Measurements from ENCODE around the gene FAF1. TPM values are rescaled to one million over a fixed set of nuclear protein-coding genes. Genes with fewer than 3 reads are reported as not detected.

The FAF1 gene
- total and polyA plus RNA-seq, 4 donors: 8.6 to 45.0 (median 18.2) TPM

DNA sequence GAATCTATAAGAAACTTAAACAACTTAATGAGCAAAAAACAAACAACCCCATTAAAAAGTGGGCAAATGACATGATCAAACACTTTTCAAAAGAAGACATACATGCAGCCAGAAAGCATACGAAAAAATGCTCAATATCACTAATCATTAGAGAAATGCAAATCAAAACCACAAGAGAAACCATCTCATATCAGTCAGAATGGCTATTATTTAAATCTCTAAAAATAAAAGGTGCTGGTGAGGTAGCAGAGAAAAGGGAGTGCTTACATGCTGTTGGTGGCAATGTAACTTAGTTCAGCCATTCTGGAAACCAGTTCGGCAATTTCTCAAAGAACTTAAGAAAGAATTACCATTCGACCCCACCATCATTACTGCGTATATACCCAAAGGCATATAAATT lies 147.7 kb downstream of the FAF1 start (continued):
- TF ChIP-seq CTCF (IDR thresholded peaks at IDR 0.05; ENCODE audit: low read depth, low read length, missing input control): no peak
- no peak for TF ChIP-seq MAX (IDR thresholded peaks at IDR 0.05)
- no peak for TF ChIP-seq YY1 (IDR thresholded peaks at IDR 0.05)
- TF ChIP-seq FOXA1 (IDR thresholded peaks at IDR 0.05): no peak
- no peak for TF ChIP-seq RXRA (IDR thresholded peaks at IDR 0.05)

DNA sequence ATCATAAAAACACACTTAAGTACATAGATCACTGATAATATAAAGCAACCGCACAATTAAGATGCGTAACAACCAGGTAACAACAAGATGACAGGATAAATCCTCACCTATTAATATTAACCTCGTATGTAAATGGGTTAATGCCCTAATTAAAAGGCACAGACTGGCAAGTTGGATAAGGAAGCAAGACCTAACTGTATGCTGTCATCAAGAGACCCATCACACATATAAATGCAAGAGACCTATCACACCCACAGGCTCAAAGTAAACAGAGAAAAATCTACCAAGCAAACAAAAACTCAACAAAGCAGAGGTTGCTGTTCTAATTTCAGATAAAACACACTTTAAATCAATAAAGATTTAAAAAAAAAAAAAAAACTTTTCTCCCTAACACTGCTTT lies 151.8 kb downstream of the FAF1 start:
- no peaks in the 10 kb centered on the region for H3K27me3 ChIP-seq (ENCODE audit: control insufficient read depth in 4 of 4, insufficient read depth in 4 of 4, low read length in 3 of 4)
- H3K36me3 ChIP-seq (ENCODE audit: control insufficient read depth in 4 of 4, insufficient read depth in 3 of 4, low read depth in 1 of 4, low read length in 3 of 4): no peaks in the 10 kb centered on the region
- no peak overlapping the region for H3K27ac ChIP-seq (ENCODE audit: low read depth in 1 of 2, low read length in 2 of 2)
- H3K9me3 ChIP-seq (ENCODE audit: control insufficient read depth in 4 of 4, low read length in 3 of 4): no peaks in the 10 kb centered on the region
- over 99% methylated on average over 3 of the region's 3 CpGs for WGBS
- no peak for DNase-seq (ENCODE audit: low spot score)
- H3K4me1 ChIP-seq (ENCODE audit: control insufficient read depth in 4 of 4, insufficient read depth in 4 of 4, low read length in 3 of 4): peaks cover 0 to 11% (median 2%) of the 10 kb centered on the region in 4 donors
- TF ChIP-seq, protein P1, sequence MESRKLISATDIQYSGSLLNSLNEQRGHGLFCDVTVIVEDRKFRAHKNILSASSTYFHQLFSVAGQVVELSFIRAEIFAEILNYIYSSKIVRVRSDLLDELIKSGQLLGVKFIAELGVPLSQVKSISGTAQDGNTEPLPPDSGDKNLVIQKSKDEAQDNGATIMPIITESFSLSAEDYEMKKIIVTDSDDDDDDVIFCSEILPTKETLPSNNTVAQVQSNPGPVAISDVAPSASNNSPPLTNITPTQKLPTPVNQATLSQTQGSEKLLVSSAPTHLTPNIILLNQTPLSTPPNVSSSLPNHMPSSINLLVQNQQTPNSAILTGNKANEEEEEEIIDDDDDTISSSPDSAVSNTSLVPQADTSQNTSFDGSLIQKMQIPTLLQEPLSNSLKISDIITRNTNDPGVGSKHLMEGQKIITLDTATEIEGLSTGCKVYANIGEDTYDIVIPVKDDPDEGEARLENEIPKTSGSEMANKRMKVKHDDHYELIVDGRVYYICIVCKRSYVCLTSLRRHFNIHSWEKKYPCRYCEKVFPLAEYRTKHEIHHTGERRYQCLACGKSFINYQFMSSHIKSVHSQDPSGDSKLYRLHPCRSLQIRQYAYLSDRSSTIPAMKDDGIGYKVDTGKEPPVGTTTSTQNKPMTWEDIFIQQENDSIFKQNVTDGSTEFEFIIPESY (IDR thresholded peaks at IDR 0.05): no peak
- TF ChIP-seq, protein P2, sequence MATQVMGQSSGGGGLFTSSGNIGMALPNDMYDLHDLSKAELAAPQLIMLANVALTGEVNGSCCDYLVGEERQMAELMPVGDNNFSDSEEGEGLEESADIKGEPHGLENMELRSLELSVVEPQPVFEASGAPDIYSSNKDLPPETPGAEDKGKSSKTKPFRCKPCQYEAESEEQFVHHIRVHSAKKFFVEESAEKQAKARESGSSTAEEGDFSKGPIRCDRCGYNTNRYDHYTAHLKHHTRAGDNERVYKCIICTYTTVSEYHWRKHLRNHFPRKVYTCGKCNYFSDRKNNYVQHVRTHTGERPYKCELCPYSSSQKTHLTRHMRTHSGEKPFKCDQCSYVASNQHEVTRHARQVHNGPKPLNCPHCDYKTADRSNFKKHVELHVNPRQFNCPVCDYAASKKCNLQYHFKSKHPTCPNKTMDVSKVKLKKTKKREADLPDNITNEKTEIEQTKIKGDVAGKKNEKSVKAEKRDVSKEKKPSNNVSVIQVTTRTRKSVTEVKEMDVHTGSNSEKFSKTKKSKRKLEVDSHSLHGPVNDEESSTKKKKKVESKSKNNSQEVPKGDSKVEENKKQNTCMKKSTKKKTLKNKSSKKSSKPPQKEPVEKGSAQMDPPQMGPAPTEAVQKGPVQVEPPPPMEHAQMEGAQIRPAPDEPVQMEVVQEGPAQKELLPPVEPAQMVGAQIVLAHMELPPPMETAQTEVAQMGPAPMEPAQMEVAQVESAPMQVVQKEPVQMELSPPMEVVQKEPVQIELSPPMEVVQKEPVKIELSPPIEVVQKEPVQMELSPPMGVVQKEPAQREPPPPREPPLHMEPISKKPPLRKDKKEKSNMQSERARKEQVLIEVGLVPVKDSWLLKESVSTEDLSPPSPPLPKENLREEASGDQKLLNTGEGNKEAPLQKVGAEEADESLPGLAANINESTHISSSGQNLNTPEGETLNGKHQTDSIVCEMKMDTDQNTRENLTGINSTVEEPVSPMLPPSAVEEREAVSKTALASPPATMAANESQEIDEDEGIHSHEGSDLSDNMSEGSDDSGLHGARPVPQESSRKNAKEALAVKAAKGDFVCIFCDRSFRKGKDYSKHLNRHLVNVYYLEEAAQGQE (IDR thresholded peaks at IDR 0.05): no peak
- peak; percentile 53 for TF ChIP-seq FOXA2 (IDR thresholded peaks at IDR 0.05)
- H3K9ac ChIP-seq (ENCODE audit: low read depth in 1 of 2, low read length in 2 of 2): no peak overlapping the region
- no peak overlapping the region for H3K4me3 ChIP-seq (ENCODE audit: low read depth in 1 of 3, low read length in 3 of 3)

- H3K4me1 ChIP-seq (ENCODE audit: control insufficient read depth in 4 of 4, insufficient read depth in 4 of 4, low read length in 3 of 4): no peaks in the 10 kb centered on the region
- no peaks in the 10 kb centered on the region for H3K27me3 ChIP-seq (ENCODE audit: control insufficient read depth in 4 of 4, insufficient read depth in 4 of 4, low read length in 3 of 4)
- H3K36me3 ChIP-seq (ENCODE audit: control insufficient read depth in 4 of 4, insufficient read depth in 3 of 4, low read depth in 1 of 4, low read length in 3 of 4): no peaks in the 10 kb centered on the region
- no peak overlapping the region for H3K4me3 ChIP-seq (ENCODE audit: low read depth in 1 of 3, low read length in 3 of 3)
- H3K27ac ChIP-seq (ENCODE audit: low read depth in 1 of 2, low read length in 2 of 2): no peak overlapping the region
- DNase-seq (ENCODE audit: low spot score): no peak
- H3K9ac ChIP-seq (ENCODE audit: low read depth in 1 of 2, low read length in 2 of 2): no peak overlapping the region
- 82% methylated on average over 2 of the region's 2 CpGs for WGBS
- H3K9me3 ChIP-seq (ENCODE audit: control insufficient read depth in 4 of 4, low read length in 3 of 4): no peaks in the 10 kb centered on the region
- TF ChIP-seq GABPA (IDR thresholded peaks at IDR 0.05 in 1 of 2, conservative IDR thresholded peaks at IDR 0.05 in 1 of 2) (no peak), HNF4G (IDR thresholded peaks at IDR 0.05) (no peak)
These were observed 163.8 kb downstream of the FAF1 start for GRCh38 chr1:50796272-50796671.

All from liver (tissue), 9 donors.